IMR-90 (cell line): ENCODE measurements around the gene UACA. TPM values are rescaled to one million over a fixed set of nuclear protein-coding genes. Genes with fewer than 3 reads are reported as not detected.
A peak's percentile ranks its signal among the peaks of the same experiment; 100 is the strongest.

Source experiments
- ATAC-seq: fragments of 200-7000 bp; cut with Tn5 transposase; 2 replicates; pipeline ENCODE4 v1.9.1; 2020; ENCODE audit warnings: low read depth, mild to moderate bottlenecking, moderate library complexity
- BruUV-seq: library from RNA; stranded (reverse); fragments of 400-500 nt; replicated peaks from 2 replicates; lab custom pipeline; 2021; lab: Mats Ljungman, UMichigan
- CTCF ChIA-PET: fragments of 300-600 bp; formaldehyde crosslinking; extraction: SDS; loops from one replicate; lab custom pipeline; 2021; ENCODE audit warnings: antibody characterized with exemption; lab: Yijun Ruan, JAX
- POLR2A ChIA-PET: fragments of 300-600 bp; sonication (Branson Sonifier 250); formaldehyde crosslinking; loops from one replicate; lab custom pipeline; 2022; ENCODE audit warnings: antibody characterized with exemption; ENCODE audit not compliant: unreplicated experiment; lab: Charles Lee
- DNase-seq: peaks from one replicate; pipeline ENCODE4 v3.0.0; 2013
- H2AFZ ChIP-seq: replicated peaks from 2 replicates; pipeline ENCODE3; 2013; ENCODE audit warnings: low read length, mild to moderate bottlenecking; ENCODE audit not compliant: poor library complexity
- H2AK5ac ChIP-seq: 2 replicates; pipeline ENCODE4 v1.6.1; 2013; ENCODE audit warnings: low read depth, low read length, inconsistent platforms
- H2AK9ac ChIP-seq: replicated peaks from 2 replicates; pipeline ENCODE3; 2013; ENCODE audit warnings: mild to moderate bottlenecking, low read depth, low read length, moderate library complexity; ENCODE audit not compliant: poor library complexity
- H2BK120ac ChIP-seq: 2 replicates; pipeline ENCODE4 v1.6.1; 2013; ENCODE audit warnings: low read depth, low read length, inconsistent platforms
- H2BK15ac ChIP-seq: 3 replicates; pipeline ENCODE4 v1.6.1; 2013; ENCODE audit warnings: low read depth, low read length, inconsistent platforms
- H2BK20ac ChIP-seq: 2 replicates; pipeline ENCODE4 v1.6.1; 2013; ENCODE audit warnings: low read depth, mild to moderate bottlenecking, inconsistent platforms, low read length, moderate library complexity
- H2BK5ac ChIP-seq: 2 replicates; pipeline ENCODE4 v1.6.1; 2013; ENCODE audit warnings: mild to moderate bottlenecking, low read depth, low read length, inconsistent platforms; ENCODE audit not compliant: poor library complexity, severe bottlenecking
- H3K14ac ChIP-seq: replicated peaks from 2 replicates; pipeline ENCODE4 v1.6.1; 2013; ENCODE audit warnings: low read depth, low read length, inconsistent platforms
- H3K18ac ChIP-seq: 2 replicates; pipeline ENCODE4 v1.6.1; 2013; ENCODE audit warnings: low read depth, low read length, control low read depth
- H3K23ac ChIP-seq: 2 replicates; pipeline ENCODE4 v1.6.1; 2013; ENCODE audit warnings: low read depth, low read length, inconsistent platforms
- H3K27ac ChIP-seq: 2 replicates; pipeline ENCODE4 v1.5.1; 2013; ENCODE audit warnings: mild to moderate bottlenecking, control low read depth, low read length; ENCODE audit not compliant: insufficient read depth
- H3K27me3 ChIP-seq: 2 replicates; pipeline ENCODE4 v1.6.1; 2013; ENCODE audit warnings: low read length; ENCODE audit not compliant: control insufficient read depth, insufficient read depth
- H3K36me3 ChIP-seq: 2 replicates; pipeline ENCODE4 v1.6.1; 2013; ENCODE audit warnings: low read length, mixed read lengths; ENCODE audit not compliant: control insufficient read depth, insufficient read depth
- H3K4ac ChIP-seq: 2 replicates; pipeline ENCODE4 v1.6.1; 2013; ENCODE audit warnings: low read depth, low read length, inconsistent platforms
- H3K4me1 ChIP-seq: 2 replicates; pipeline ENCODE4 v1.6.1; 2013; ENCODE audit warnings: low read length, mixed read lengths; ENCODE audit not compliant: control insufficient read depth, insufficient read depth
- H3K4me2 ChIP-seq: 2 replicates; pipeline ENCODE4 v1.6.1; 2013; ENCODE audit warnings: low read depth, mild to moderate bottlenecking, control low read depth, low read length, moderate library complexity
- H3K4me3 ChIP-seq: 2 replicates; pipeline ENCODE4 v1.5.1; 2013; ENCODE audit warnings: low read depth, mild to moderate bottlenecking, control low read depth, low read length, moderate library complexity; ENCODE audit not compliant: insufficient read depth
- H3K56ac ChIP-seq: 2 replicates; pipeline ENCODE4 v1.6.1; 2013; ENCODE audit warnings: low read length, inconsistent platforms; ENCODE audit not compliant: insufficient read depth; ENCODE audit errors: extremely low read depth
- H3K79me1 ChIP-seq, 2 experiments: 2 replicates each; pipeline ENCODE4 v1.6.1; 2013; ENCODE audit warnings: low read length in 2 of 2, inconsistent platforms in 1 of 2, low read depth in 1 of 2
- H3K9ac ChIP-seq: 2 replicates; pipeline ENCODE4 v1.6.1; 2013; ENCODE audit warnings: low read depth, low read length, control low read depth
- H3K9me1 ChIP-seq: 2 replicates; pipeline ENCODE4 v1.6.1; 2013; ENCODE audit warnings: low read length, inconsistent platforms; ENCODE audit not compliant: insufficient read depth
- H3K9me3 ChIP-seq: 2 replicates; pipeline ENCODE4 v1.6.1; 2013; ENCODE audit warnings: low read length; ENCODE audit not compliant: control insufficient read depth, insufficient read depth
- H4K20me1 ChIP-seq: 2 replicates; pipeline ENCODE4 v1.6.1; 2013; ENCODE audit warnings: low read length, inconsistent platforms; ENCODE audit not compliant: insufficient read depth
- H4K5ac ChIP-seq: 2 replicates; pipeline ENCODE4 v1.6.1; 2013; ENCODE audit warnings: mild to moderate bottlenecking, low read depth, low read length, control low read depth
- H4K8ac ChIP-seq, 2 experiments: 2 replicates each; pipeline ENCODE4 v1.6.1; 2013; ENCODE audit warnings: low read depth in 2 of 2, low read length in 2 of 2, control low read depth in 1 of 2, inconsistent platforms in 1 of 2
- H4K91ac ChIP-seq: 2 replicates; pipeline ENCODE4 v1.6.1; 2013; ENCODE audit warnings: low read depth, low read length, inconsistent platforms; ENCODE audit not compliant: insufficient read depth
- BHLHE40 ChIP-seq: fragments of 150-350 bp; IDR thresholded peaks from 2 replicates; pipeline ENCODE4 v1.6.1; 2016; ENCODE audit warnings: mild to moderate bottlenecking, low read depth, low read length
- CEBPB ChIP-seq: IDR thresholded peaks from 2 replicates; pipeline ENCODE4 v1.6.1; 2012; ENCODE audit warnings: low read depth, low read length, improper control_type of control experiment
- CHD1 ChIP-seq: IDR thresholded peaks from 2 replicates; pipeline ENCODE4 v1.6.1; 2012; ENCODE audit warnings: low read depth, low read length, improper control_type of control experiment
- CTCF ChIP-seq: conservative IDR thresholded peaks from 2 replicates; pipeline ENCODE4 v1.5.1; 2012; ENCODE audit warnings: mild to moderate bottlenecking, low read depth, low read length, improper control_type of control experiment
- ELK1 ChIP-seq: fragments of 150-350 bp; IDR thresholded peaks from 2 replicates; pipeline ENCODE4 v1.6.1; 2016; ENCODE audit warnings: low read depth, mild to moderate bottlenecking, low read length, moderate library complexity, borderline replicate concordance
- NFE2L2 ChIP-seq: fragments of 150-350 bp; IDR thresholded peaks from 2 replicates; pipeline ENCODE4 v1.6.1; 2016; ENCODE audit warnings: low read depth, mild to moderate bottlenecking, low read length
- RAD21 ChIP-seq: IDR thresholded peaks from 2 replicates; pipeline ENCODE4 v1.6.1; 2012; ENCODE audit warnings: low read length, improper control_type of control experiment
- RCOR1 ChIP-seq: IDR thresholded peaks from 2 replicates; pipeline ENCODE4 v1.6.1; 2012; ENCODE audit warnings: mild to moderate bottlenecking, low read length, improper control_type of control experiment; ENCODE audit not compliant: insufficient replicate concordance
- RFX5 ChIP-seq: IDR thresholded peaks from 2 replicates; pipeline ENCODE4 v1.8.0; 2012; ENCODE audit warnings: low read depth, mild to moderate bottlenecking, low read length, moderate library complexity
- SMC3 ChIP-seq: fragments of 150-350 bp; IDR thresholded peaks from 2 replicates; pipeline ENCODE4 v1.6.1; 2016; ENCODE audit warnings: low read depth, mild to moderate bottlenecking, antibody characterized with exemption, low read length, moderate library complexity
- WGBS, 2 experiments: methylation state at CpG; one replicate each; pipeline versions ENCODE4 v1.1.5 to v1.1.7; 2013; ENCODE audit warnings: missing lambda C conversion rate in 2 of 2; ENCODE audit not compliant: insufficient read length in 1 of 2; ENCODE audit errors: extremely low coverage in 2 of 2; 5-methylcytosine and 5-hydroxymethylcytosine counted together
- dilution Hi-C: fragments of 300-500 bp; cut with HindIII; formaldehyde crosslinking; loops from one replicate; pipeline ENCODE4 v1.14.3; 2018; ENCODE audit warnings: low sequenced_read_pairs; ENCODE audit not compliant: unreplicated experiment
- in situ Hi-C: fragments of 300-500 bp; cut with MboI; formaldehyde crosslinking; loops from 3 replicates; pipeline ENCODE4 v1.14.3; 2019; ENCODE audit warnings: low sequenced_read_pairs, inconsistent platforms, mixed read lengths
- intact Hi-C: fragments of 100-400 bp; cut with micrococcal nuclease; formaldehyde crosslinking; loops from 2 replicates; pipeline ENCODE4 v1.10.0; 2022
- polyA plus RNA-seq, 3 experiments: library from polyadenylated mRNA; depleted of rRNA; stranded (reverse); fragments of >200 nt; gene quantifications; 2 replicates each; pipeline ENCODE4 v1.2.3, GENCODE V29; 2012; ENCODE audit warnings: low replicate concordance in 1 of 3
- total RNA-seq: library from RNA; depleted of rRNA; stranded (reverse); fragments of >200 nt; gene quantifications from 2 replicates; pipeline ENCODE4 v1.2.3, GENCODE V29; 2012

Gene UACA
- total and polyA plus RNA-seq, 2 of the 4 experiments (the other 2 are of a cell fraction): 156 to 507 TPM

- peaks cover 2% of the 10 kb centered on the region; the same call in 1 of the 2 replicates for H3K4me1 ChIP-seq
- no peak for ATAC-seq
- CTCF ChIA-PET: no interaction called here
- no peak overlapping the region for H3K27ac ChIP-seq
- no peak overlapping the region for H3K23ac ChIP-seq
- no peak overlapping the region for H4K5ac ChIP-seq
- H2BK120ac ChIP-seq: no peak overlapping the region
- in situ Hi-C loops: no loop called here
- no peak overlapping the region for H3K4me3 ChIP-seq
- POLR2A ChIA-PET: no interaction called here
- no peak overlapping the region for H3K4ac ChIP-seq
- no peak overlapping the region for H2AFZ ChIP-seq
- H3K36me3 ChIP-seq: peaks cover 14% of the 10 kb centered on the region
- H3K9me3 ChIP-seq: no peaks in the 10 kb centered on the region
- H3K56ac ChIP-seq: no peak overlapping the region
- intact Hi-C loops: no loop called here
- no peak overlapping the region for H2BK20ac ChIP-seq
- peaks cover 5% of the 10 kb centered on the region for H3K9me1 ChIP-seq
- H4K8ac ChIP-seq: no peak overlapping the region
- H2AK9ac ChIP-seq: no peak overlapping the region
- H3K14ac ChIP-seq: no peak overlapping the region
- H2BK5ac ChIP-seq: peak overlapping the region; percentile 33
- H3K27me3 ChIP-seq: no peaks in the 10 kb centered on the region
- no CpG with 5 or more reads among the region's 3 CpGs for WGBS, 2 experiments
- no peak overlapping the region for H3K9ac ChIP-seq
- no peak overlapping the region for H2BK15ac ChIP-seq
- dilution Hi-C loops: no loop called here
- no peak for TF ChIP-seq CEBPB
- no peak for TF ChIP-seq SMC3
- TF ChIP-seq RCOR1: no peak
- TF ChIP-seq ELK1: no peak
- TF ChIP-seq CHD1: no peak
- TF ChIP-seq RFX5: no peak
- TF ChIP-seq NFE2L2: no peak
- TF ChIP-seq RAD21: no peak
- no peak for TF ChIP-seq CTCF
- TF ChIP-seq BHLHE40: no peak
- DNase-seq: no peak
- H4K91ac ChIP-seq: no peak overlapping the region
- H4K20me1 ChIP-seq: peaks cover 12% of the 10 kb centered on the region; the same call in 1 of the 2 replicates
- no peak overlapping the region for H3K18ac ChIP-seq
- H3K4me2 ChIP-seq: no peak overlapping the region
- peaks cover 13 to 17% of the 10 kb centered on the region in 2 experiments for H3K79me1 ChIP-seq
- no peak overlapping the region for H2AK5ac ChIP-seq
- BruUV-seq: no TSS peak
Observed at GRCh38 chr15:70658641-70659040, 104.7 kb downstream of the UACA start.
